K562 (cell line): ENCODE data around the gene SPON1. TPM values are rescaled to one million over a fixed set of nuclear protein-coding genes. Genes with fewer than 3 reads are reported as not detected.

ENCODE experiments used
- ATAC-seq: fragments of 200-7000 bp; cut with Tn5 transposase; 3 replicates; pipeline ENCODE4 v1.9.1; 2020; ENCODE audit warnings: moderate library complexity
- BruUV-seq: library from RNA; stranded (reverse); fragments of 400-500 nt; replicated peaks from 2 replicates; lab custom pipeline; 2021; lab: Mats Ljungman, UMichigan
- CTCF ChIA-PET: fragments of 300-600 bp; formaldehyde crosslinking; extraction: SDS; loops from one replicate; lab custom pipeline; 2021; ENCODE audit warnings: low intra/inter-chr PET ratio; lab: Yijun Ruan, JAX
- POLR2A ChIA-PET: fragments of 300-600, 350-650 bp; sonication (Branson Sonifier 250); formaldehyde crosslinking; extraction: SDS; loops from one replicate; lab custom pipeline; 2021; ENCODE audit warnings: antibody characterized with exemption, inconsistent platforms; lab: Yijun Ruan, JAX
- DNase-seq, 4 experiments: peaks; one replicate each; pipeline versions ENCODE4 v3.0.0 to v3.0.0-alpha.2; 2011 to 2018; ENCODE audit warnings: low spot score in 3 of 4, mixed read lengths in 3 of 4; ENCODE audit errors: extremely low read depth in 1 of 4
- FAIRE-seq: peaks from 2 replicates; lab custom pipeline; 2011; peaks lifted over from hg19 to GRCh38; lab: Jason Lieb, UNC
- H2AFZ ChIP-seq: 2 replicates; pipeline ENCODE4 v1.6.0; 2011; ENCODE audit warnings: low read depth, low read length, control low read depth, inconsistent platforms
- H3K27ac ChIP-seq: fragments of 200-600 bp; 3 replicates; pipeline ENCODE4 v1.8.0; 2011; ENCODE audit warnings: low read depth, mild to moderate bottlenecking, control low read depth, inconsistent platforms, low read length, moderate library complexity, mixed read lengths; ENCODE audit errors: extremely low read depth
- H3K27me3 ChIP-seq, 2 experiments: fragments of 300-600 bp in 1 of 2; 2 replicates in 1 of 2; 3 replicates in 1 of 2; pipeline versions ENCODE4 v1.6.0 to v1.8.0; 2011; ENCODE audit warnings: inconsistent platforms in 2 of 2, low read length in 2 of 2, mild to moderate bottlenecking in 1 of 2, mixed read lengths in 1 of 2, moderate library complexity in 1 of 2; ENCODE audit not compliant: control insufficient read depth in 2 of 2, insufficient read depth in 2 of 2
- H3K36me3 ChIP-seq: fragments of 300-600 bp; 3 replicates; pipeline ENCODE4 v1.8.0; 2011; ENCODE audit warnings: mild to moderate bottlenecking, low read length, inconsistent platforms; ENCODE audit not compliant: control insufficient read depth, insufficient read depth
- H3K4me1 ChIP-seq, 2 experiments: fragments of 200-600 bp in 1 of 2; replicated peaks in 1 of 2; 2 replicates in 1 of 2; 3 replicates in 1 of 2; pipeline versions ENCODE4 v1.5.1 to v1.8.0; 2011; ENCODE audit warnings: inconsistent platforms in 2 of 2, low read length in 2 of 2, mild to moderate bottlenecking in 1 of 2, mixed read lengths in 1 of 2, moderate library complexity in 1 of 2; ENCODE audit not compliant: control insufficient read depth in 2 of 2, insufficient read depth in 2 of 2
- H3K4me2 ChIP-seq: 2 replicates; pipeline ENCODE4 v1.6.1; 2011; ENCODE audit warnings: low read length, control low read depth, inconsistent platforms, mixed read lengths; ENCODE audit not compliant: insufficient read depth
- H3K4me3 ChIP-seq: fragments of 200-600 bp; sonication (generic), shearing (Covaris generic); 2 replicates; pipeline ENCODE4 v1.5.1; 2016; ENCODE audit warnings: control low read depth, inconsistent platforms
- H3K79me2 ChIP-seq: fragments of 200-600 bp; 3 replicates; pipeline ENCODE4 v1.8.0; 2011; ENCODE audit warnings: low read length, inconsistent platforms; ENCODE audit not compliant: control insufficient read depth, insufficient read depth
- H3K9ac ChIP-seq, 2 experiments: 2 replicates each; pipeline versions ENCODE4 v1.6.0 to v1.6.1; 2011; ENCODE audit warnings: low read depth in 2 of 2, low read length in 2 of 2, control low read depth in 1 of 2, inconsistent platforms in 1 of 2, mild to moderate bottlenecking in 1 of 2, mixed read lengths in 1 of 2; ENCODE audit not compliant: insufficient read depth in 1 of 2
- H3K9me1 ChIP-seq: one replicate; pipeline ENCODE4 v1.6.0; 2011; ENCODE audit warnings: inconsistent platforms, mild to moderate bottlenecking, low read length, moderate library complexity; ENCODE audit not compliant: control insufficient read depth, insufficient read depth
- H3K9me3 ChIP-seq: replicated peaks from 2 replicates; pipeline ENCODE4 v1.5.1; 2011; ENCODE audit warnings: low read depth, low read length, inconsistent platforms; ENCODE audit not compliant: control insufficient read depth, insufficient read depth
- H4K20me1 ChIP-seq: replicated peaks from 2 replicates; pipeline ENCODE4 v1.6.1; 2011; ENCODE audit warnings: low read length, inconsistent platforms, mixed read lengths; ENCODE audit not compliant: control insufficient read depth, insufficient read depth
- C11orf30 ChIP-seq: fragments of 450-650 bp; IDR thresholded peaks from 2 replicates; pipeline ENCODE4 v1.6.1; 2016; ENCODE audit warnings: low read depth, mild to moderate bottlenecking
- EHMT2 ChIP-seq: fragments of 450-650 bp; IDR thresholded peaks from 2 replicates; pipeline ENCODE4 v1.6.1; 2018; ENCODE audit warnings: antibody characterized with exemption
- PTBP1 ChIP-seq: fragments of 200-400 bp; formaldehyde crosslinking; IDR thresholded peaks from 2 replicates; pipeline ENCODE4 v1.6.1; 2017; ENCODE audit warnings: low read depth, low read length
- TRIM28 ChIP-seq: fragments of 450-650 bp; IDR thresholded peaks from 2 replicates; pipeline ENCODE4 v1.6.1; 2017
- YBX1 ChIP-seq: fragments of 450-650 bp; IDR thresholded peaks from 2 replicates; pipeline ENCODE4 v1.7.1; 2016; ENCODE audit warnings: mild to moderate bottlenecking
- ZKSCAN8 ChIP-seq: fragments of 200-800 bp; sonication (Bioruptor generic); IDR thresholded peaks from 2 replicates; pipeline ENCODE4 v1.6.1; 2016; ENCODE audit warnings: missing genetic modification characterization, missing compliant biosample characterization
- ZNF175 ChIP-seq: fragments of 200-800 bp; sonication (Bioruptor generic); IDR thresholded peaks from 2 replicates; pipeline ENCODE4 v1.6.1; 2016; ENCODE audit warnings: low read depth, mild to moderate bottlenecking, missing genetic modification characterization, missing compliant biosample characterization
- ZNF699 ChIP-seq: fragments of 250-450 bp; sonication (Bioruptor Pico); IDR thresholded peaks from 2 replicates; pipeline ENCODE4 v1.8.0; 2021; ENCODE audit warnings: mild to moderate bottlenecking, moderate library complexity; ENCODE audit not compliant: insufficient replicate concordance
- WGBS: fragments of 100-300 bp; shearing (Covaris generic); methylation state at CpG from one replicate; pipeline ENCODE4 v1.1.6; 2016; ENCODE audit warnings: low coverage, mixed read lengths; ENCODE audit not compliant: insufficient coverage; ENCODE audit errors: missing lambda C conversion rate; 5-methylcytosine and 5-hydroxymethylcytosine counted together
- in situ Hi-C: fragments of 300-500 bp; cut with MboI; formaldehyde crosslinking; loops from 4 replicates; pipeline ENCODE4 v1.15.0; 2018; ENCODE audit warnings: inconsistent platforms, mixed read lengths
- intact Hi-C: fragments of 100-400 bp; cut with micrococcal nuclease; formaldehyde crosslinking; loops from 2 replicates; pipeline ENCODE4 v1.14.2; 2022
- polyA plus RNA-seq, 8 experiments: library from polyadenylated mRNA; depleted of rRNA in 4 of 8; stranded (reverse) in 5 of 8; unstranded in 3 of 8; fragments of >200 nt; fragmentation: Nextera tagmentation in 2 of 8; fragmentation: Illumina TruSeq in 1 of 8; extraction: Ambion mirVana in 2 of 8; extraction: Trizol in 1 of 8; gene quantifications; 2 replicates each; pipeline versions ENCODE4 v1.2.1 to v1.2.3, GENCODE V29; 2011 to 2014; ENCODE audit warnings: inconsistent platforms in 1 of 8, missing spikeins in 1 of 8
- total RNA-seq, 7 experiments: library from RNA; depleted of rRNA in 6 of 7; stranded (reverse); fragments of >200 nt in 6 of 7; fragmentation: Illumina TruSeq in 2 of 7; extraction: Trizol in 2 of 7; gene quantifications; 2 replicates each; pipeline versions ENCODE4 v1.2.1 to v1.2.3, GENCODE V29; 2011 to 2021; ENCODE audit warnings: low replicate concordance in 1 of 7

Gene SPON1
- total and polyA plus RNA-seq, 9 of the 15 experiments (the other 6 are each of a cell fraction or from before 2014, with no cell fraction given) = 0.04 to 0.06 TPM; not detected in 7

GRCh38 chr11:14182833-14183364 lies 220.4 kb downstream of the SPON1 start:
- H3K27ac ChIP-seq = no peak overlapping the region
- H3K9me3 ChIP-seq = no peaks in the 10 kb centered on the region
- H2AFZ ChIP-seq = no peak overlapping the region
- DNase-seq = no peak
- ChIA-PET POLR2A (no interaction called here), CTCF (no interaction called here)
- H3K36me3 ChIP-seq = no peaks in the 10 kb centered on the region
- in situ Hi-C loops = no loop called here
- 0% methylated on average over 2 of the region's 2 CpGs for WGBS
- no peaks in the 10 kb centered on the region for H4K20me1 ChIP-seq
- no peak for FAIRE-seq
- no peaks in the 10 kb centered on the region for H3K79me2 ChIP-seq
- H3K4me1 ChIP-seq = no peaks in the 10 kb centered on the region
- H3K4me2 ChIP-seq = no peak overlapping the region
- no peak overlapping the region for H3K9ac ChIP-seq
- ATAC-seq = no peak
- H3K9me1 ChIP-seq = no peaks in the 10 kb centered on the region
- BruUV-seq = no TSS peak
- no peak overlapping the region for H3K4me3 ChIP-seq
- intact Hi-C loops = no loop called here
- TF ChIP-seq PTBP1 (no peak), ZKSCAN8 (CRISPR knock-in tag) (no peak), ZNF699 (CRISPR knock-in tag) (no peak), EHMT2 (no peak), YBX1 (no peak), TRIM28 (no peak), C11orf30 (no peak), ZNF175 (CRISPR knock-in tag) (no peak)
- TF ChIP-seq, all 486 proteins: peak for 0
- 0 out of 5 replicates have a peak, but pooled peaks cover 0 to 2% of the 10 kb centered on the region in 2 experiments for H3K27me3 ChIP-seq
